BJ (cell line): ENCODE measurements around the gene FAM185A. TPM values are rescaled to one million over a fixed set of nuclear protein-coding genes. Genes with fewer than 3 reads are reported as not detected.

Source experiments
- CTCF ChIA-PET: fragments of 350-600 bp; formaldehyde crosslinking; extraction: SDS; loops from one replicate; lab custom pipeline; 2021; ENCODE audit warnings: antibody characterized with exemption, inconsistent platforms; lab: Yijun Ruan, JAX
- POLR2A ChIA-PET: fragments of 300-600 bp; sonication (Branson Sonifier 250); formaldehyde crosslinking; extraction: SDS; loops from one replicate; lab custom pipeline; 2021; ENCODE audit warnings: antibody characterized with exemption; lab: Charles Lee
- DNase-seq: peaks from one replicate; pipeline ENCODE4 v3.0.0-alpha.2; 2011; ENCODE audit warnings: low read depth
- H3K27me3 ChIP-seq: 2 replicates; pipeline ENCODE4 v1.6.0; 2011; ENCODE audit warnings: low read length; ENCODE audit not compliant: control insufficient read depth, insufficient read depth
- H3K36me3 ChIP-seq: 2 replicates; pipeline ENCODE4 v1.5.1; 2011; ENCODE audit warnings: low read length; ENCODE audit not compliant: control insufficient read depth, insufficient read depth
- H3K4me3 ChIP-seq: 2 replicates; pipeline ENCODE4 v1.5.1; 2011; ENCODE audit warnings: low read depth, mild to moderate bottlenecking, control low read depth, low read length
- polyA plus RNA-seq: library from polyadenylated mRNA; depleted of rRNA; stranded (reverse); fragments of >200 nt; gene quantifications from 2 replicates; pipeline ENCODE4 v1.2.3, GENCODE V29; 2011
- TF ChIP-seq, protein P1 (sequence below): IDR thresholded peaks from 2 replicates; pipeline ENCODE4 v1.5.1; 2011; ENCODE audit warnings: low read depth, mild to moderate bottlenecking, control low read depth, inconsistent platforms, low read length, moderate library complexity; ENCODE audit not compliant: insufficient read depth

FAM185A gene
- polyA plus RNA-seq, 1 experiment, result 3.0 TPM

DNA sequence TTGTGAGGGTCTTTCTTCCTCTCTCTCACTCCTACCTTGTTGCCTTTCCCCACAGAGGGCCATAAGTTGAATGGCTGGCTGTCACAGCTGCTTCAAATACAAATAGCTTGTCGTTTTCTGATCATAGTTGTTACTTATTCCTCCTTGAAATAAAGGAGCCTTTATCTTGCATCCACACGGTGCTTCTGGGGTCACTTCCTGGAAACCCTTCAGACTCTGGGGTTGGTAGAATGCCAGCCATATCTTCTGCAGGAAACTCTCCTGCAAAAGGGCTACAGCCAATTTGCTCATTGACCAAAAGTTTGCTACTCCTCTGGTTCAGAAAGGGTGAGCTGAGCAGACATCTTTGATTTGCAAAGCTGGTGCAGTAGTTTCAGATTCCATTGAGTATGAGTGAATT, 70.4 kb downstream of the FAM185A start:
- Histone ChIP-seq H3K4me3 (no peak overlapping the region), H3K27me3 (no peaks in the 10 kb centered on the region), H3K36me3 (no peaks in the 10 kb centered on the region)
- ChIA-PET CTCF (no interaction called here), POLR2A (no interaction called here)
- no peak for DNase-seq
- TF ChIP-seq, protein P1, sequence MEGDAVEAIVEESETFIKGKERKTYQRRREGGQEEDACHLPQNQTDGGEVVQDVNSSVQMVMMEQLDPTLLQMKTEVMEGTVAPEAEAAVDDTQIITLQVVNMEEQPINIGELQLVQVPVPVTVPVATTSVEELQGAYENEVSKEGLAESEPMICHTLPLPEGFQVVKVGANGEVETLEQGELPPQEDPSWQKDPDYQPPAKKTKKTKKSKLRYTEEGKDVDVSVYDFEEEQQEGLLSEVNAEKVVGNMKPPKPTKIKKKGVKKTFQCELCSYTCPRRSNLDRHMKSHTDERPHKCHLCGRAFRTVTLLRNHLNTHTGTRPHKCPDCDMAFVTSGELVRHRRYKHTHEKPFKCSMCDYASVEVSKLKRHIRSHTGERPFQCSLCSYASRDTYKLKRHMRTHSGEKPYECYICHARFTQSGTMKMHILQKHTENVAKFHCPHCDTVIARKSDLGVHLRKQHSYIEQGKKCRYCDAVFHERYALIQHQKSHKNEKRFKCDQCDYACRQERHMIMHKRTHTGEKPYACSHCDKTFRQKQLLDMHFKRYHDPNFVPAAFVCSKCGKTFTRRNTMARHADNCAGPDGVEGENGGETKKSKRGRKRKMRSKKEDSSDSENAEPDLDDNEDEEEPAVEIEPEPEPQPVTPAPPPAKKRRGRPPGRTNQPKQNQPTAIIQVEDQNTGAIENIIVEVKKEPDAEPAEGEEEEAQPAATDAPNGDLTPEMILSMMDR, result no peak

DNA sequence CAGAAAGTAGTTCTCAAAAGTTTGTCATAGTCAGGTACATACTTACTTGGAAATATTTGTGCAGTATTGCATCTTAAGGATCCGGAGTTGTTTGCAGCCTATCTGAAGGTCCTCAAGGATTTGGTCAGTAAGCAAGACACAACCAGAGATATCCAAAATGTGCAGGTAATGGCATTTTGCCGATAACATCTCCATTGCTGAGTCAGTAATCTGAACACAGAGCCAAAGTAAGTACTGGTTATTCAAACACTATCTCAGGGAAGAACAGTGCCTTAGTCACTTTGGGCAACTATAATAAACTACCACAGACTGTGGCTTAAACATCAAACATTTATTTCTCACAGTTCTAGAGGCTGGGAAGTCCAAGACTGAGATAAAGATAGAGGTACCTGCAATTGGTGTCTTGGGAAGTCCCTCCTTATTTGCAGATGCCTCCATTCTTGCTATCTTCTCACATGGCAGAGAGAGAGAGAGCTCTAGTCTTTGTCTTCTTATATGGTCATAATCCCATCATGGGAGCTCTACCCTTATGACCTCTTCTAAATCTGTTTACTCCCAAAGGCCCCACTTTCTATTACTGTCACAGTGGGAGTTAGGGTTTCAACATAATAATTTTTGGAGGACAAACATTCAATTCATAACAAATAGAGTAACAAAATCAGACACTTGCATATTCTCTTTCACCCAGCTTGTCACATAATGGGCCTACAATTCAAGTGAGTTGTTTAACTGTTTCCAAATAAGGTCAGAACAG, 73.4 kb downstream of the FAM185A start:
- TF ChIP-seq, protein P1, result no peak
- H3K4me3 ChIP-seq, result no peak overlapping the region

DNA sequence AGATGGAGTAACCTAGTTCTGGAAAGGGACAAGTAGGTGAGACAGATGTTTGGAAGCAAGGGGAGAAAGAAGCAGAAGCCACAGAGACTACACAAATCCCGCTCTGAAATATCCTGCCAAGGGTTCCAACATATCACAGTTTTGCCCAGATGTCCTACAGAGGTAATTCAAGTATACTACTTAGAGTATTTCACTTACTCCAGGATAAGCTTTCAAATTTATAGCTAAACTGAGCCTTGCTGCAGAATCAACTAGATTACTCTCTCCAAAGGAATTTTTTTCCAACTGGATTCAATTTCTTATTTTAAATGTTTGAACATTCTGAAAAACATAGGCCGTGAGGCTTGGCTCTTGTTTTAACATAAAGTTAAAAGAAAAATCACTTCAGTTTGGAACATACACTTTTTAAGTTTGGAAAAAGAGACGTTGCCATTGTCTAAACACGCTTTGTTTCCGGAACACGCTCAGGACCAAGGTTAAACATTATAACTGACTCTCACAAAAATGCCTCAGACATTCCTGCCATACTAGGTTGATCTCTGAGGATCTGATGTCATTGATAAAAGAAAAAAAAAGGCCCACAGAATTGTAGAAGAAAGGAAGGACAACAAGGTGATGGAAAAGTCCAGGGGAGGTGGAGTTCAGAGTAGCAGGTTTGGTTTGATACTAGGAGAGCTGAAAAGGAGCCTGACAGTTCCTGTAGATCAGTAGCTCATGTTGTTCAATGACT, 74.8 kb downstream of the FAM185A start:
- CTCF ChIA-PET, result interaction anchor here (0.6 kb wide), 1 partner anchor 15 kb away, joined by 3 read pairs; no protein-coding TSS in a partner anchor

More for the DNA sequence above, 73.4 kb downstream of the FAM185A start:
- ChIA-PET CTCF (no interaction called here), POLR2A (no interaction called here)
- Histone ChIP-seq H3K36me3 (no peaks in the 10 kb centered on the region), H3K27me3 (no peaks in the 10 kb centered on the region)
- no peak for DNase-seq

DNA sequence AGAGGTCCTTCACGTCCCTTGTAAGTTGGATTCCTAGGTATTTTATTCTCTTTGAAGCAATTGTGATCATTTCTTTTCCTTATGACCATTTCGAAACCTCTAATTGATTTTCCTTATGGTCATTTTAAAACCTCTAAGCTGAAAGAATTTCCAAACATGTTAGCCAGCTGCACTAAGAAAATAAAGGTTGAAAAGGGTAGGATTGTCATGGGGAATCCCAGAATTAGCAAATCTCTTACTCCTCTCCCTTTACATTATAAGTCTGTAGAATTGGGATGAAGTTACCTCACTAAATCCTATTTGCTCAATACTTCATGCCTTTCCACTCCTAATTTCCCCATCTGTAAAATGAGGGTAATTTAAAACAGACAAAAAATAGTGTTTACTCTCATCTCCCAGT, 79.5 kb downstream of the FAM185A start:
- Histone ChIP-seq H3K4me3 (no peak overlapping the region), H3K36me3 (no peaks in the 10 kb centered on the region), H3K27me3 (no peaks in the 10 kb centered on the region)
- CTCF ChIA-PET, result no interaction called here
- no peak for DNase-seq
- TF ChIP-seq, protein P1, result no peak
- POLR2A ChIA-PET, result no interaction called here

More for the DNA sequence above, 74.8 kb downstream of the FAM185A start:
- TF ChIP-seq, protein P1, result no peak
- POLR2A ChIA-PET, result no interaction called here
- Histone ChIP-seq H3K27me3 (no peaks in the 10 kb centered on the region), H3K4me3 (no peak overlapping the region), H3K36me3 (no peaks in the 10 kb centered on the region)
- no peak for DNase-seq

- POLR2A ChIA-PET, result no interaction called here
- CTCF ChIA-PET, result no interaction called here
- Histone ChIP-seq H3K36me3 (no peaks in the 10 kb centered on the region), H3K27me3 (no peaks in the 10 kb centered on the region), H3K4me3 (no peak overlapping the region)
- TF ChIP-seq, protein P1, result no peak
- DNase-seq, result no peak
Measured at GRCh38 chr7:102829075-102829474, 80.3 kb downstream of the FAM185A start.
